Measurements from ENCODE around the gene MCF2L2.

GRCh38 chr3:183278479-183279088, 149.8 kb downstream of the MCF2L2 start:
- TF ChIP-seq CTBP1 (IDR thresholded peaks at IDR 0.05; ENCODE audit: borderline replicate concordance) (no peak), BHLHE40 (IDR thresholded peaks at IDR 0.05; ENCODE audit: borderline replicate concordance) (no peak), L3MBTL2 (conservative IDR thresholded peaks at IDR 0.05) (no peak), SUZ12 (IDR thresholded peaks at IDR 0.05) (no peak), SP1 (IDR thresholded peaks at IDR 0.05) (no peak), PKNOX1 (IDR thresholded peaks at IDR 0.05) (no peak), FOXK2 (IDR thresholded peaks at IDR 0.05) (no peak)

Measured in HEK293T (cell line).